NCI-H345 treated with DMSO at 0.1 percent for 48 hours (cell line): ENCODE data around the gene SLC27A5.

Source experiments
- DNase-seq: peaks from one replicate; lab custom pipeline; 2025; ENCODE audit not compliant: unreplicated experiment; lab: John Stamatoyannopoulos, UW

SLC27A5 gene, protein sequence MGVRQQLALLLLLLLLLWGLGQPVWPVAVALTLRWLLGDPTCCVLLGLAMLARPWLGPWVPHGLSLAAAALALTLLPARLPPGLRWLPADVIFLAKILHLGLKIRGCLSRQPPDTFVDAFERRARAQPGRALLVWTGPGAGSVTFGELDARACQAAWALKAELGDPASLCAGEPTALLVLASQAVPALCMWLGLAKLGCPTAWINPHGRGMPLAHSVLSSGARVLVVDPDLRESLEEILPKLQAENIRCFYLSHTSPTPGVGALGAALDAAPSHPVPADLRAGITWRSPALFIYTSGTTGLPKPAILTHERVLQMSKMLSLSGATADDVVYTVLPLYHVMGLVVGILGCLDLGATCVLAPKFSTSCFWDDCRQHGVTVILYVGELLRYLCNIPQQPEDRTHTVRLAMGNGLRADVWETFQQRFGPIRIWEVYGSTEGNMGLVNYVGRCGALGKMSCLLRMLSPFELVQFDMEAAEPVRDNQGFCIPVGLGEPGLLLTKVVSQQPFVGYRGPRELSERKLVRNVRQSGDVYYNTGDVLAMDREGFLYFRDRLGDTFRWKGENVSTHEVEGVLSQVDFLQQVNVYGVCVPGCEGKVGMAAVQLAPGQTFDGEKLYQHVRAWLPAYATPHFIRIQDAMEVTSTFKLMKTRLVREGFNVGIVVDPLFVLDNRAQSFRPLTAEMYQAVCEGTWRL

DNA sequence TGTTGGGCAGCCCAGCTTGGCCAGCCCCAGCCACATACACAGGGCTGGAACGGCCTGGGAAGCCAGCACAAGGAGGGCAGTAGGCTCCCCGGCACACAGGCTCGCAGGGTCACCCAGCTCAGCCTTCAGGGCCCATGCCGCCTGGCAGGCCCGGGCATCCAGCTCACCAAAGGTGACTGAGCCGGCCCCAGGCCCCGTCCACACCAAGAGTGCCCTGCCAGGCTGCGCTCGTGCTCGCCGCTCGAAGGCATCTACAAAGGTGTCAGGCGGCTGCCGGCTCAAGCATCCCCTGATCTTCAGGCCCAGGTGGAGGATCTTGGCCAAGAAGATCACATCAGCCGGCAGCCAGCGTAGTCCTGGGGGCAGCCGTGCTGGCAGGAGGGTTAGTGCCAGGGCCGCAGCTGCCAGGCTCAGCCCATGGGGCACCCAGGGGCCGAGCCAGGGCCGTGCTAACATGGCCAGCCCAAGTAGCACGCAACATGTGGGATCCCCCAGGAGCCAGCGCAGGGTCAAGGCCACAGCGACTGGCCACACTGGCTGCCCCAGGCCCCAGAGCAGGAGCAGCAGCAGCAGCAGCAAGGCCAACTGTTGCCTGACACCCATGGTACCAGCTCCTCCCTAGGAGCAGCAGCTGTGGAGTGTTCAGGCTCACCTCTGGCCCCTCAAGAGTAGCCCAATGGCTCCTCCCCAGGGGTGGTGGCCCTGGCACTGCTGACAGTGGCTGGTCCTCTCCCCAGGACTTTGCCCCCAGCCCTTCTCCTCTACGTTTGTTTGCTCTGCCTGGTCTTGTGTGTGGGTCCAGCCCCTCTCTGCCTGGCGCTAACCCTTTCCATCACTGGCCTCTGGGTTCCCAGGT is at the start of gene SLC27A5:
SLC27A5 (minus strand) TSS at position 640 of the 856 bp plus-strand sequence; CDS start at position 603, 37 bp downstream.
- no peak for DNase-seq

DNA sequence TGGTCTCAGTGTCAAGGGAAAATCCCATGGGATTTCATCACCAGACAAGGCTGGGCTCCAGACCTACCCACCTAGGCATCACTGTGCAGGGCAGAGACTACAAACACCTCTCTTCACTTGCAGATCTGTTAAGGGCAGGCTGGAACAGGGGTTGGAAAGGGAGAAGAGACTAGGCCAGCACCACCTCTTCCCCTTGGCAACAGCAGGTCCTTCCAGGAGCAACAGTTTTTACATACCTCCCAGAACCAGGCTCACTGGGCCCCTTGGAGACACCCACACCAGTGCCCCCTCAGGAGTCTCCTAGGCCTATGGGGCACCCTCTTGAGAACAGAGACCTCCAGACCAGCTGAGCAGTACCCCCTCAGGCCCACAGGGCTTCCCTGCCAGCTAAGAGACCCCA is 49.1 kb upstream of the SLC27A5 start:
- DNase-seq, result no peak

GRCh38 chr19:58560007-58560887 is 48.5 kb upstream of the SLC27A5 start:
- no peak for DNase-seq

DNA sequence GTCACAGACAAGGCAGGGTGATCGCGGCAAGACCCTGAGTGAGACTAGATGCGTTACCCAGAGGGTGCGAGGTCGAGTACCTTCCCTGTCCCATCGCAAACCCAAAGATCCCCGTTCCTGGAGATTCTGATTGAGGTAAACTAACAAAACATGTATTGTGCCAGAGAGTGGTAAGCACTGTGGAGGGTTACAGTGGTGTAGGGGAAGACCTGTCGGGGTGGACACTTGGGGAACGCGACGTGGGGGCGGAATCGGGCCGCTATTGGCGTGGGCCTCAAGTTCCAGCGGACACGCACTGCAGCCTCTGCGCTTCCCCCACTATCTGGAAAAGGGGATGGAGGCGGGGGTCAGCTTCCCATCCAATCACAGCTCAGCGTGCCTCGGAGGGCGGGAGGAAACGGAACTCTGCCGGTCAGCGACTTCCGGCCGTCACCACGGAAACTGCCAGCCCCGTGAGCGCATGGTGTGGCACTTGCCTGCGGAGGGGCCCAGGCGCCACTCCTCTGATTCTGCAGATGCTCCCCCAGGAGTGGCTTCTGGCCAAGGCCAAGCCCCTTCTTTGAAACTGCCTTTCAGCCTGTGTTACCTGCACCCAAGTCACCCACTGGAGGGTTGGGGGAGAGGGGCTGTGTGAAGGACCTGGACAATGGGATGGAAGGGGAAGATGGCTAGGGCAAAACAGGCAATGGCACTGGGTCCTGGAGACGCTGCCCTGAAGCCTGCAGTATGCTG is 47.6 kb upstream of the SLC27A5 start:
- no peak for DNase-seq

DNA sequence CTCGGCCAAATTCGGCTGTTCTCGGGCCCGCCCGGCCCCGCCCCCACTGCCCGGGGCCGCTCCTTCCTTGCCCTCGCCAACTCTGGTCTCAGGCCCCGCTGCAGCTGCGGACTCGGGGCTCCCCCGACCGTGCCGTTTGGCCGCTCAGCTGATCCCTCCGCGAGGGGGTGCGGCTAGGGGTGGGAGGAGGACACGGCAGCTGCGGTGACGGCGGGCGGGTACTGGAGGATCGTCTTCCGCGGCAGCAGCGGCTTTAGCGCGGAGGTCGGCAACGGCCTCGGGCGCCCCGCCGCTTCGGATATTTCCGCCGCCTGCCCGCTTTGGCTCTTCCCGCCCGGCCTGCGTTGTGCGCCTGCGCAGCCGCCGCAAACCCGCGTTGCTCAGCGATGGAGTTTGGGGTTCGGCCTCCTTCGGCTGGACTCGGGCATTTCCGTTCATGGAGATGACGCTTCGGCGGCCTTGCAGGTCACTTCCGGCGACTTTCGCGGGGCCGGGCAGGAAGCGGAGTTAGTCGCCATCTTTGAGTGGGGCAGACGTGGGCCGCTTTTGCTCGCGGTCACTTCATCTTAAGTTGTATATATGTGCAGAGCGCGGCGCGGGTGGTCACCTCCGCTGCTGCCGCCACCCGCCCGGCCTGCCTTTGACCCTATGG is 47.0 kb upstream of the SLC27A5 start:
- DNase-seq, result no peak

DNA sequence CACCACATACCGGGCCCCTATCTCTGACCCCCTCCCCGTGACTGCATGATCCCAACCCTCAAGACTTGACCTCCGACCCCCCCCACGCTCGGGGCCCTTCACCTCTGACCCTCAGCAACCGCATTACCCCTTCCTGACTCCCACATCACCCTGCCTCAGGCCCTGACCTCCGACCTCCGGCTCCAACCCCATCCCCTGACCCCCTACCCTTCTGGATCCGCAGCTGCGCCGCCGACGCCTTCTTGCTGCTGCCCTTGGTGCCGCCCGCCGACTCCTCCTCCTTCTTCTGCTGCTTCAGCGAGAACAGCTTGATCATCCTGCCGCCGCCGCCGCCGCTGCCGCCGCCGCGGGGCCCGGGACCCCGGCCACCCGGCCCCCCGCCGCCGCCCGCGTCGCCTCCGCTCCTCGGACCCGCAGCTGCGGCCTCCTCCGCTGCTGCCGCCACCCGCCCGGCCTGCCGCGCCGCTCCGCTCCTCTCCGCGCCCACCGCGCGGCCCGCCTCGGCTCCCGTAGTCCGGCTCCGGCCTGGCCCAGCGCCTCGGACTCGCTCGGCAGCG is 46.4 kb upstream of the SLC27A5 start, which contains the start of gene UBE2M:
UBE2M (minus strand) TSS at position 546 of the 557 bp plus-strand sequence; CDS start at position 316, 230 bp downstream.
- DNase-seq, result no peak

- DNase-seq, result no peak
These were observed 45.7 kb upstream of the SLC27A5 start for GRCh38 chr19:58557221-58558065.

DNA sequence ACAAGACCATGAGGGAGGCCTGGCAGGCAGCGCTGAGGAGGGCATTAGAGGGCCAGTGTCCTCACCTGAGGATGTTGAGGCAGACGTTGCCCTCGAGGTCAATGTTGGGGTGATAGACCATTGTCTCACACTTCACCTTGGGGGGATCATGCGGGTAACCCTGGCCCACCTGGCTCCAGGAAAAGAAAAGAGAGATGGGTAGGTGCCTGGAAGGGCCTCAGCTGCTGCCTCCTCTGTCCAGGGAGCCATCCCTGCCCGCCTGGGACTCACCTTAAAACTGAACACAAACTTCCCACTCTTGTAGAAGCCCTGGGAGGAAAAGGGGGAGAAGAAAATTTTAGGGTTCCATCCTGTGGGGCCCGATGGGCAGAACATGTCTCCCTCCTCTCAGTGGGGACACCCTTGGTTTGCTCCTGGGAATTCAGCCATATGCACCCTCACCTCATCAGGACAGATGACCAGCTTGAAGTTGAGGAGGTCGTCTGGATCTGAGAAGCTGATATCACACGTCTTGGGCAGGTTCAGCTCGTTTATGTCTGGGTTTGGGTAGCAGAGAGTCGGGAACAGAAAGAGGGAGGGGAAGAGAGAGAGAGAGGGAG is 44.9 kb upstream of the SLC27A5 start:
- DNase-seq, result no peak

GRCh38 chr19:58555920-58556621 is 44.3 kb upstream of the SLC27A5 start:
- DNase-seq, result no peak

DNA sequence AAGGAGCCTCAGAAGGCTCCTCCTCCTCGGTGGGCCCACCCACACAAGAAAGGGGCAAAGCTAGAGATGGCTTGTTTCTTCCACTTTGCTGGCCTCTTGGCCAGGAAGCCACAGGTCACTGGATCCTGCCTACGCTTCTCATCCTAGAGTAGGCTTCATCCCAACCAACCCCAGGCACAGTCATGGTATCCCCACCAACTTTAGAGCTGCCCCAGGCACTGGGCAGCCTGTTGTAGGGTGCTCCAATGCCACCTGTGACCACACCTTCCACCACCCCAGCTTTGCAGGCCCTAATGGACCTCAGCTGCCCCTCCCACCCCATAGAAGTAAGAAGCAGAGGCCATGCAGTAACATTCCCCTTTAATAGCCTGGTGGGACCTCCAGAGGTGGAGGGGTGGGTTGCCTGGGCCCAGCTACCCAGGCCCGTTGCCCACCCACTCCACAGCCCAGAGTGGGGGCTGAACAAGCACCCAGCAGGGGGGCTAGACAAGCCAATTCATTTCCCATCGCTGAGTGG is 43.6 kb upstream of the SLC27A5 start:
- DNase-seq, result no peak

- DNase-seq, result no peak
These were observed 42.9 kb upstream of the SLC27A5 start, which contains the start of gene CHMP2A for GRCh38 chr19:58554494-58555368. Gene CHMP2A, minus strand, starts transcription at chr19:58555105. Its CDS starts 893 bp downstream, at chr19:58554212.

DNA sequence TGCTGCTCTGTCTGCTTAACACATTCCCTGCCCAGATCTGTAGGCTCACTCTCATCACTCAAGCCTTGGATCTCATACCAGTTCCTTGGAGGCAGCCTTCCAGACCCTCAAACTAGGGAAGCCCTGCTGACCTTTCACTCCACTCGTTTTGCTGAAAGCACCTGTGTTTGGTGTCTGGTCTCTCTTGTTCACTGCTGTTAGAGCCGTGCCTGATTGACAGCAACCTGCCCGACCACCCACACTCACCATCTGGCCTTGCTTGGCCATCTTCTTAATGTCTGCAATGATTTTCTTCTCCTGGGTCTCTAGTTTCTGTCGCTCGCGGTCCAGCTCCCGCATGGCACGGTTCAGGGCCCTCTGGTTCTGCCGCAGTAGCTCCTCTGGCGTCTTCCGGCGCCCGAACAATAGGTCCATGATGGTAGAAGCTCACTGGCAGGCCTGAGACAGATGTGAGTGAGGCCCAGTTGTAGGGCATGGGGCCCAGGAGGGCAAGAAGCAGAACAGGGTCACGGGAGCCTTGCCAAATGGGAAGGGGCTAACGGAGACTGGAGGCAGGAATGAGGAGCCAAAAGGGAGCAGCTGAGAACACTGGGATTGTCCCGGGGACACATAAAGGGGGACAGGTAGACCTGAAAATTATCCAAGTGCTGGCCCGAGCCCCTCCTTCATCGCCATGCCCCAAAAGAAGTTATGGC is 42.2 kb upstream of the SLC27A5 start:
- DNase-seq, result no peak

DNA sequence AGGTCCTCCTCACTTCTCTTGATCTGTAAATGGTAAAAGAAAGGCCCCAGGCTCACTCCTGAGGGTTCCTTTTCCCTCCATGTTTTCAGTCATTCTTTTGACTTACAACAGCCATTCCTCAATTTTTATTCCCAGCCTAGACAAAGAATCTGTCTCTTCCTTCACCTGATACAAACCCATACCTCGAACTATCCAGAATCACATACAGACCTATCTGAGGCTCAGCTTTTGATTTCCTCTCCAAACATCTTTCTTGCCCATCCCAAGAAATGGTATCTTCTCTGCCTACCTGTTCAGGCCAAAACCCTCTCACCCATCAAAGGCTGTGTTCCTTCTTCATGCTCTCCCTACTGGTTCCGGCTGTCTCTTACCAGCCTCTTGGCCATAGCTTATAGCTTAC is 40.9 kb upstream of the SLC27A5 start:
- DNase-seq, result no peak

GRCh38 chr19:58551577-58552471 is 40.0 kb upstream of the SLC27A5 start:
- no peak for DNase-seq
